Calu3 (cell line): ENCODE measurements around the gene OR4F6. TPM values are rescaled to one million over a fixed set of nuclear protein-coding genes. Genes with fewer than 3 reads are reported as not detected.

Experiments used
- BruUV-seq: library from RNA; stranded (reverse); fragments of 400-500 nt; replicated peaks from 2 replicates; lab custom pipeline; 2021; lab: Mats Ljungman, UMichigan
- CTCF ChIA-PET: fragments of 300-600 bp; sonication (Branson Sonifier 250); formaldehyde crosslinking; loops from one replicate; lab custom pipeline; 2022; ENCODE audit warnings: antibody characterized with exemption; lab: Charles Lee
- DNase-seq: peaks from one replicate; pipeline ENCODE4 v3.0.0; 2022
- H3K27ac Mint-ChIP-seq: one replicate; pipeline ENCODE4 v1.8.0; 2022; ENCODE audit warnings: mixed read lengths; ENCODE audit not compliant: unreplicated experiment
- H3K27me3 Mint-ChIP-seq: one replicate; pipeline ENCODE4 v1.8.0; 2022; ENCODE audit warnings: mixed read lengths; ENCODE audit not compliant: unreplicated experiment
- H3K36me3 Mint-ChIP-seq: one replicate; pipeline ENCODE4 v1.8.0; 2022; ENCODE audit warnings: mild to moderate bottlenecking, moderate library complexity, mixed read lengths; ENCODE audit not compliant: insufficient read depth, unreplicated experiment
- H3K4me1 Mint-ChIP-seq: one replicate; pipeline ENCODE4 v1.8.0; 2022; ENCODE audit warnings: mild to moderate bottlenecking, low read depth, mixed read lengths; ENCODE audit not compliant: unreplicated experiment
- H3K4me3 Mint-ChIP-seq: one replicate; pipeline ENCODE4 v1.8.0; 2022; ENCODE audit warnings: mild to moderate bottlenecking, low read depth, moderate library complexity, mixed read lengths; ENCODE audit not compliant: unreplicated experiment
- H3K9me3 Mint-ChIP-seq: one replicate; pipeline ENCODE4 v1.8.0; 2022; ENCODE audit warnings: low read depth, mixed read lengths; ENCODE audit not compliant: unreplicated experiment
- CTCF ChIP-seq: fragments of 200-600 bp; IDR thresholded peaks from one replicate; pipeline ENCODE4 v1.8.0; 2022; ENCODE audit warnings: antibody characterized with exemption; ENCODE audit not compliant: unreplicated experiment
- intact Hi-C: fragments of 100-400 bp; cut with micrococcal nuclease; formaldehyde crosslinking; loops from one replicate; pipeline ENCODE4 v1.10.0; 2022; ENCODE audit not compliant: unreplicated experiment
- total RNA-seq: library from RNA; stranded (reverse); gene quantifications from 2 replicates; pipeline ENCODE4 v1.2.3, GENCODE V29; 2022

The OR4F6 gene
- total RNA-seq, 1 experiment from 2014 or later, result not detected

- BruUV-seq, result no TSS peak
- H3K4me1 Mint-ChIP-seq, result no peaks in the 10 kb centered on the region
- peaks cover 2% of the 10 kb centered on the region for H3K9me3 Mint-ChIP-seq
- intact Hi-C loops, result no loop called here
- DNase-seq, result no peak
- TF ChIP-seq CTCF, result no peak
- H3K4me3 Mint-ChIP-seq, result no peak overlapping the region
- H3K36me3 Mint-ChIP-seq, result no peaks in the 10 kb centered on the region
- no peak overlapping the region for H3K27ac Mint-ChIP-seq
- H3K27me3 Mint-ChIP-seq, result peaks cover 50% of the 10 kb centered on the region
- CTCF ChIA-PET, result no interaction called here
These were observed 10.7 kb downstream of the OR4F6 start for GRCh38 chr15:101813803-101814534.

- Mint-ChIP-seq H3K9me3 (peaks cover 3% of the 10 kb centered on the region), H3K4me1 (no peaks in the 10 kb centered on the region), H3K36me3 (no peaks in the 10 kb centered on the region), H3K4me3 (no peak overlapping the region), H3K27me3 (peaks cover 18% of the 10 kb centered on the region), H3K27ac (no peak overlapping the region)
- BruUV-seq, result no TSS peak
- CTCF ChIA-PET, result no interaction called here
- TF ChIP-seq CTCF, result no peak
- no peak for DNase-seq
- intact Hi-C loops, result no loop called here
These were observed 17.5 kb downstream of the OR4F6 start for GRCh38 chr15:101820781-101821180.

DNA sequence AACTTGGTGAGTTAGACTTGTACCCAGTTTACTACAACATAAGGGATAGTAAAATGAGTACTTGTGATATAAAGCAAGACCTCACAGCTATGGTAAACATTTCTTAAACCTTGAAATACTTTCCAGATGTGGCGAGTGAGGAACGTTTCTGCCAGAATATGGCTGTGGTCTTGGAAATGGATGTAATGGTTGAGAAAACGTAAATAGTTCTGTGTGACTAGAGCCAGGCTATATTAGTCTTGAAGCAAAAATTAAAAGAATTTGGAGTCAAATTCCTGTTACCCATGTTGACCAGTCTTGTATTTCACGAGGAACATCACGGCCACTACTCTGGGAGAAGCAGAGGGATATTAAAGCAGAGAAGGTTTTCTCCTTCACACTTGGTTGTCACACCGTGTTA lies 23.9 kb downstream of the OR4F6 start:
- CTCF ChIA-PET, result no interaction called here
- DNase-seq, result no peak
- no TSS peak for BruUV-seq
- intact Hi-C loops, result no loop called here
- Mint-ChIP-seq H3K27me3 (peaks cover 30% of the 10 kb centered on the region), H3K4me3 (no peak overlapping the region), H3K27ac (no peak overlapping the region), H3K4me1 (no peaks in the 10 kb centered on the region), H3K36me3 (no peaks in the 10 kb centered on the region), H3K9me3 (peaks cover 10% of the 10 kb centered on the region)
- no peak for TF ChIP-seq CTCF

DNA sequence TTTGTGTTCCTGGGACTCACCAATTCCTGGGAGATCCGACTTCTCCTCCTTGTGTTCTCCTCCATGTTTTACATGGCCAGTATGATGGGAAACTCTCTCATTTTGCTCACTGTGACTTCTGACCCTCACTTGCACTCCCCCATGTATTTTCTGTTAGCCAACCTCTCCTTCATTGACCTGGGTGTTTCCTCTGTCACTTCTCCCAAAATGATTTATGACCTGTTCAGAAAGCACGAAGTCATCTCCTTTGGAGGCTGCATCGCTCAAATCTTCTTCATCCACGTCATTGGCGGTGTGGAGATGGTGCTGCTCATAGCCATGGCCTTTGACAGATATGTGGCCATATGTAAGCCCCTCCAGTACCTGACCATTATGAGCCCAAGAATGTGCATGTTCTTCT lies 25.5 kb downstream of the OR4F6 start:
- H3K27me3 Mint-ChIP-seq, result peaks cover 30% of the 10 kb centered on the region
- H3K4me1 Mint-ChIP-seq, result no peaks in the 10 kb centered on the region
- DNase-seq, result no peak
- no peak for TF ChIP-seq CTCF
- no peak overlapping the region for H3K4me3 Mint-ChIP-seq
- H3K36me3 Mint-ChIP-seq, result no peaks in the 10 kb centered on the region
- CTCF ChIA-PET, result no interaction called here
- BruUV-seq, result no TSS peak
- no peak overlapping the region for H3K27ac Mint-ChIP-seq
- peaks cover 11% of the 10 kb centered on the region for H3K9me3 Mint-ChIP-seq
- intact Hi-C loops, result no loop called here
